ENCODE data around the gene PDAP1. TPM values are rescaled to one million over a fixed set of nuclear protein-coding genes. Genes with fewer than 3 reads are reported as not detected.

The PDAP1 gene
- total and polyA plus RNA-seq, 2 donors from 2014 or later = 84.7 to 119 TPM

GRCh38 chr7:99452541-99452940 lies 44.1 kb upstream of the PDAP1 start:
- intact Hi-C loops (cut with DNase I) = no loop called here
- Histone ChIP-seq H3K27ac (ENCODE audit: low read depth in 2 of 2, low read length in 2 of 2) (no peak overlapping the region), H3K27me3 (ENCODE audit: control insufficient read depth, insufficient read depth, low read length) (no peaks in the 10 kb centered on the region), H3K9me3 (ENCODE audit: control insufficient read depth in 2 of 3, insufficient read depth in 1 of 3, low read length in 3 of 3) (no peaks in the 10 kb centered on the region), H3K4me3 (ENCODE audit: low read length in 3 of 3) (no peak overlapping the region), H3K9ac (ENCODE audit: low read length in 3 of 3) (no peak overlapping the region), H3K4me1 (ENCODE audit: control insufficient read depth in 2 of 3, insufficient read depth in 2 of 3, low read depth in 1 of 3, low read length in 3 of 3) (no peaks in the 10 kb centered on the region), H3K36me3 (ENCODE audit: control insufficient read depth in 2 of 3, insufficient read depth in 3 of 3, low read length in 3 of 3) (peaks cover 2 to 31% (median 24%) of the 10 kb centered on the region in 3 donors)
- TF ChIP-seq CTCF (IDR thresholded peaks at IDR 0.05; ENCODE audit: borderline replicate concordance, extremely low read depth, insufficient read depth) = no peak
- DNase-seq (no peak), FAIRE-seq (no peak)

- Histone ChIP-seq H3K27me3 (ENCODE audit: control insufficient read depth, insufficient read depth, low read length) (no peaks in the 10 kb centered on the region), H3K27ac (ENCODE audit: low read depth in 2 of 2, low read length in 2 of 2) (no peak overlapping the region), H3K9ac (ENCODE audit: low read length in 3 of 3) (no peak overlapping the region), H3K9me3 (ENCODE audit: control insufficient read depth in 2 of 3, insufficient read depth in 1 of 3, low read length in 3 of 3) (no peaks in the 10 kb centered on the region), H3K36me3 (ENCODE audit: control insufficient read depth in 2 of 3, insufficient read depth in 3 of 3, low read length in 3 of 3) (peaks cover 2 to 25% (median 24%) of the 10 kb centered on the region in 3 donors), H3K4me3 (ENCODE audit: low read length in 3 of 3) (no peak overlapping the region), H3K4me1 (ENCODE audit: control insufficient read depth in 2 of 3, insufficient read depth in 2 of 3, low read depth in 1 of 3, low read length in 3 of 3) (no peaks in the 10 kb centered on the region)
- intact Hi-C loops (cut with DNase I) = no loop called here
- no peak for DNase-seq
- no peak for TF ChIP-seq CTCF (IDR thresholded peaks at IDR 0.05; ENCODE audit: borderline replicate concordance, extremely low read depth, insufficient read depth)
- no peak for FAIRE-seq
These were observed 43.5 kb upstream of the PDAP1 start for GRCh38 chr7:99451936-99452335.

- TF ChIP-seq CTCF (IDR thresholded peaks at IDR 0.05; ENCODE audit: borderline replicate concordance, extremely low read depth, insufficient read depth) = no peak
- H3K36me3 ChIP-seq (ENCODE audit: control insufficient read depth in 2 of 3, insufficient read depth in 3 of 3, low read length in 3 of 3) = peaks cover 2 to 40% (median 26%) of the 10 kb centered on the region in 3 donors
These were observed 40.9 kb upstream of the PDAP1 start for GRCh38 chr7:99449326-99449725.

GRCh38 chr7:99448855-99449254 lies 40.5 kb upstream of the PDAP1 start:
- H3K4me1 ChIP-seq (ENCODE audit: control insufficient read depth in 2 of 3, insufficient read depth in 2 of 3, low read depth in 1 of 3, low read length in 3 of 3) = no peaks in the 10 kb centered on the region

More at GRCh38 chr7:99449326-99449725, 40.9 kb upstream of the PDAP1 start:
- FAIRE-seq = no peak
- Histone ChIP-seq H3K4me1 (ENCODE audit: control insufficient read depth in 2 of 3, insufficient read depth in 2 of 3, low read depth in 1 of 3, low read length in 3 of 3) (no peaks in the 10 kb centered on the region), H3K9me3 (ENCODE audit: control insufficient read depth in 2 of 3, insufficient read depth in 1 of 3, low read length in 3 of 3) (no peaks in the 10 kb centered on the region), H3K27me3 (ENCODE audit: control insufficient read depth, insufficient read depth, low read length) (no peaks in the 10 kb centered on the region), H3K9ac (ENCODE audit: low read length in 3 of 3) (no peak overlapping the region), H3K4me3 (ENCODE audit: low read length in 3 of 3) (no peak overlapping the region), H3K27ac (ENCODE audit: low read depth in 2 of 2, low read length in 2 of 2) (no peak overlapping the region)
- DNase-seq = no peak
- intact Hi-C loops (cut with DNase I) = no loop called here

More at GRCh38 chr7:99448855-99449254, 40.5 kb upstream of the PDAP1 start:
- no peak overlapping the region for H3K27ac ChIP-seq (ENCODE audit: low read depth in 2 of 2, low read length in 2 of 2)
- no peaks in the 10 kb centered on the region for H3K9me3 ChIP-seq (ENCODE audit: control insufficient read depth in 2 of 3, insufficient read depth in 1 of 3, low read length in 3 of 3)
- no peaks in the 10 kb centered on the region for H3K27me3 ChIP-seq (ENCODE audit: control insufficient read depth, insufficient read depth, low read length)
- H3K9ac ChIP-seq (ENCODE audit: low read length in 3 of 3) = no peak overlapping the region
- H3K36me3 ChIP-seq (ENCODE audit: control insufficient read depth in 2 of 3, insufficient read depth in 3 of 3, low read length in 3 of 3) = peaks cover 2 to 40% (median 24%) of the 10 kb centered on the region in 3 donors
- intact Hi-C loops (cut with DNase I) = no loop called here
- DNase-seq (no peak), FAIRE-seq (no peak)
- H3K4me3 ChIP-seq (ENCODE audit: low read length in 3 of 3) = no peak overlapping the region
- TF ChIP-seq CTCF (IDR thresholded peaks at IDR 0.05; ENCODE audit: borderline replicate concordance, extremely low read depth, insufficient read depth) = no peak

All from kidney (tissue), 14 donors.